Pulmonary artery endothelial cell (primary cell): ENCODE measurements around the gene SKOR2. TPM values are rescaled to one million over a fixed set of nuclear protein-coding genes. Genes with fewer than 3 reads are reported as not detected.
"Not testable (repeated sequence)": the region's sequence is repeated elsewhere in the genome, so short reads cannot be mapped to it uniquely, and the experiment has no call there.

Experiments used
- DNase-seq: peaks from one replicate; pipeline ENCODE4 v3.0.0-alpha.2; 2011; ENCODE audit warnings: low read depth, low spot score
- total RNA-seq: library from RNA; depleted of rRNA; stranded (reverse); fragments of >200 nt; gene quantifications from 2 replicates; pipeline ENCODE4 v1.2.3, GENCODE V29; 2014

SKOR2 gene
- total RNA-seq, 1 donor from 2014 or later, result not detected

DNA sequence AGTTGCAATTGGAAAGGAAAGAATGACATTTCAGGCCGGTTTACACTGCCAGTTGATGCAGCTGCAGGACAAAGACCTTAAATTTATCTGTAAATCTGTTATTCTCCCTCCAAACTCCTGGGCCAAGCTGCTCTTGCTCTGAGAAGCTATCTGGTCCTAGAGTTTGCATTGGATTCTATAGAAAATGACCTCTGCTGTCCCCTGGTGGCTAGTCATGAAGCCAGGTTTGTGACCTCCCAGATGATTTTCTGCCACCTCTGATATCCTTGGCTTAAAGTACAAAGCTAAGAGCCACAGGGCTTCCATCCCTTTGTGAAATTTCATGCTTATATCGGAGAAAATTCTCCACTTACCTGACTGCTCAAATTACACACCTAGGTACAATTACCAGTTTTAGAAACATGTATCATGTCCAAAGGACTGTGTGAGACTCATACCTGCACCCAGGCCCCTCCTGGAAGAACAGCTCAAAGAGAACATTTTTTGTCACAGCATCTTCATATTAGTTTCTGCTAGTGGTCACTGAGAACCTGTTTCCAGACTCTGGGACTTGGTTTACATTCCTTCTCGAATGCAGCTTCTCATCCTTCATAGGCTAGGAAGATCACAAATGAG lies 46.4 kb downstream of the SKOR2 start:
- DNase-seq, result no peak

DNA sequence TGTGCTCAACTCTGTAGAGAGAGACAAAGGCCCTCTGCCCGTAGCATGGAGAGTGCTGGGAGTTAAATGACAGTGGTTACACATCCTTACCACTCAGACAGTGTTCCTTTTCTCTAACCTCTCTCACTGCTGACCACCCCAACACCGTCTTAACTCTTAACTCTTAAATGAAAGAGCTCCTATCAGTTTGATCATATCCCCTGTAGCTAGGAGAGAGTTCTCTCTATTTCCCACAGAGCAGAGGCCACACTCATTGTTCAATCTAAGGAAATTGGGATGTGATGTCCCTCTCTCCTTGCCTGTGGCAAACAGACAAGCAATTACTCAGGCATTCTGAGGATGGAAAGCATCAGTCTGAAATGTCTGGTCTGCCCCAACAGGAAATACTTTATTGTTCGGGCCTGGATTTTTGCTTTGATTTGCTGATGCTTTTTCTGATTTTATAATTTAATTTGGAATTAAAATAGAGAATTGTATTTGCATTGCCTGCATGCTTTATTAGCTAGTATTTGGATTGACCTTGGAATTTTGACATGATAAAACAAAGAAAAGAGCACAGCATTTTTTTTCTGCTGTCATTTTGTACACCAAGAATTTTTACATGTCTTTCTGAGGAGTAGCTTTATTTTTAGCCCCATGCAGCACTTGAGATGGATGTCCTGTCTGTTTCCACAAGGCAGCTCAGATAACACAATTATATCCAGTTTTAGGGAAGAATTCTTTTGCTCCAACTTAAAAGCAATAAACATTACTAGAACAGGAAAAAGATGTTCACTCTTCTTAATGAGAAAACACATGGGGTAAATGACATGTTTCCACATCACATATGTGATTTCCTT lies 47.6 kb downstream of the SKOR2 start:
- no peak for DNase-seq

DNA sequence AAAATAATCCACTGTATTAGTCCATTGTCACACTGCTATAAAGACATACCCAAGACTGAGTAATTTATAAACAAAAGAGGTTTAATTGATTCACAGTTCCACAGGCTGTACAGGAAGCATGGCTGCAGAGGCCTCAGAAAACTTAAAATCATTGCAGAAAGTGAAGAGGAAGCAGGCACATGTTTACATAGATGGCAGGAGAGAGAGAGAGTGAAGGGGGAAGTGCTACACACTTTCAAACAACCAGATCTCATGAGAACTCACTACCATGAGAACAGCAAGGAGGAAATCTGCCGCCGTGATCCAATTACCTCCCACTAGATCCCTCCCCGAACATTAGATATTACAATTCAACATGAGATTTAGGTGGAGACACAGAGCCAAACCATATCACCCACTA lies 55.5 kb downstream of the SKOR2 start:
- not testable (repeated sequence) for DNase-seq

DNA sequence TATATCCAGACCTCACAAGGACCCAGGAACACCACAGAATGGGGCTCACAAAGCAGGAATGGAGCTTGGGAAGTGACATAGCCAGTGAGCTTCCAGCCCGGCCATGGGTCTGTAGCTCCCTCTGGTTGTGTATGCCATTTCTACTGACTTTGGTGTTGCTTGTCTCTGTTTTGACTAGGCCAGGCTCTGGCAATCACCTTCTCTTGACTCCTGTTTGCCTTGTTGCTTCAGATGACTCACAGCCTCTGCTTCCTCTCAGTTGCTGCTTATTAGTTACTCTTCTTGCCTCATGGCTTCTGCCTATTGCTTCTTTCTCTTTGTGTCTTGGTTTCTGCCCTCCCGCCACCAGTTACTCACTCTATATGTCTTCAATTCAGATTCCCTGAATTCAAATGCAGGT lies 59.5 kb downstream of the SKOR2 start:
- DNase-seq, result peak; percentile 29

DNA sequence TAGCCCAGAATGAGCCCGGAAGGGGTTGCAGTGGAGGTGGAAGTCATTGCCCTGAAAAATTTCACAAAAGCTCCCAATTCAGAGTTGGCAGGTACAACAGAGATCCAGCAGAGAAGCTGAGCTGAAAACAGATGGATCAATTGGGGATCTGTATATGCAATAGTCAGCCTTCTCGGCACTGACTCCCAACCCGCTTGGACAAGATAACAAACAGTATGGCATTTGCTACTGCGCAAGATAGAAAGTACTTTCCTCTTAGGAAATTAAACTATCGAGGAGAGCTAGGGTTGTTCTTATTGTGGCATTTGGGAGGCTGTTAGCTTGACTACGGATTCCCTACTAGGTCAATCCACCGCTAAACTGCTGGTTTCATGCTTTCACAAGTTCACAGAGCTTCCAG lies 63.7 kb downstream of the SKOR2 start:
- no peak for DNase-seq

DNA sequence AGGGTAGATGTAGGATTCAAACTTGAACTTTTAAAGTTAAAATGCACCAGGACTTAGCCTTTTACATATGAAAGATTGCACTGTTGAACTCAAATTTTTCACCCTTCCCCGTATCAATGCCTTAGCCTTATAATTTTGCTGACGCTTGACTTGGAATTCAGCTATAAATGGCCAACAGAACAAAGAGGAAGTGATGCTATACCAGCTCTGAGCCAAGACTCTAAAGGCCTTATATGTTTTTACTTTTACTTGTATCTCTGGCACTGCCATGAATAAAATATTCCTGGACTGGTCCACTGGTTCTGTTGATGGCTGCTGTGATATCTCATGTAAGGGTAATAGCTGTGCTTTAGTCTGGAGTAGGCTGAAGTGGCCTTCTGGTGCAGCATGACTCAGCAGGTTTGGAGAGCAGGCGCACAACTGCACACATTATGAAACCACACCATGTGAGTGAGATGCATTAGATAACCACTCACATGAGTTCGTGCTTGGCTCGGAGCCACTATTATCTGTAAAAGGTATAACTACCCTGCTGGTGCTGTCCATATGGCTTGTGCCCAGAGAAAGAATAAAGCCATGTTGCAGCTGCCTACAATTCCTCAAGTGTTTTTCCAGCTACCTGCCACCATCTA lies 66.9 kb downstream of the SKOR2 start:
- peak; percentile 30 for DNase-seq

DNA sequence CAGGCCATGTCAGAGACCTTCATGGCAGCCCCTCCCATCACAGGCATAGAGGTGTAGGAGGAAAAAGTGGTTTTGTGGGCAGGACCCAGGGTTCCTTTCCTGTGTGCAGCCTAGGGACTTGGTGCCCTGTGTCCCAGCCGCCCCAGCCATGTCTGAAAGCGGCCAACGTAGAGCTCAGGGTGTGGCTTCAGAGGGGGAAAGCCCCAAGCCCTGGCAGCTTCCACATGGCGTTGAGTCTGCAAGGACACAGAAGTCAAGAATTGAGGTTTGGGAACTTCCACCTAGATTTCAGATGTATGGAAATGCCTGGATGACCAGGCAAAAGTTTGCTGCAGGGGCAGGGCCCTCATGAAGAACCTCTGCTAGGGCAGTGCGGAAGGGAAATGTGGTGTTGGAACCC lies 69.3 kb downstream of the SKOR2 start:
- DNase-seq, result not testable (repeated sequence)

DNA sequence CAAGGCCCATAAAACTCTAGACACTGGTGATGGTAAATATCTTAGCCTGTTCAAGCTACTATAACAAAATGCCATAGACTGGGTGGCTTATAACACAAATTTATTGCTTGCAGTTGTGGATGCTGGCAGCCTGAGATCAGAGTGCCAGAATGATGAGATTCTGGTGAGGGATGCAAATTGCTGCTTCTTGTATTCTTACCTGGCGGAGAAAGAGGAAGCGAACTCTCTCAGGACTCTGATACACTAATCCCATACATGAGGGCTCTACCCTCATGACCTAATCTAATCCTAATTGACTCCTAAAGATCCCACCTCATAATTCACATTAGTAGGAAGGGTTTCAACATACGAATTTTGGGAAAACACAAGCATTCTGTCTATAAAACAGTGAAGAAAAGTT lies 70.7 kb downstream of the SKOR2 start:
- DNase-seq, result no peak

DNA sequence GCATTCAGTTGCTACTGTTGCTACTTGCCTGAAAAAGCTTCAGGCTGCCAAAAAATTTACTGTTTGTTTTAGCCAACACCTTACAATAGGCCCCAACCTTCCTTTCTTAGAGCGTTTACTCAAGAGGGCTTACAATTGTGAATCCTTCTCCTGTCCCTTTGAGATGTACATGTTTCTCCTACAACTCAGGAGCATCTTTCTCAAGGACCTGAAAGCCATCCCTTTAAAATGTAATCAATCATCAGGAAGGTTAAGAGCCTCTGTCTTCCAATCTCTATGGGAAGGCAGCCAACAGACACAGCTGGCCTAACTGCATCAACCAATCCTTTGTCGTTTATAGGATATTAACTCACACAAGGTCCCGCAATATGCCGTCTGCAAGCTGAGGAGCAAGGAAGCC lies 71.9 kb downstream of the SKOR2 start:
- DNase-seq, result no peak

DNA sequence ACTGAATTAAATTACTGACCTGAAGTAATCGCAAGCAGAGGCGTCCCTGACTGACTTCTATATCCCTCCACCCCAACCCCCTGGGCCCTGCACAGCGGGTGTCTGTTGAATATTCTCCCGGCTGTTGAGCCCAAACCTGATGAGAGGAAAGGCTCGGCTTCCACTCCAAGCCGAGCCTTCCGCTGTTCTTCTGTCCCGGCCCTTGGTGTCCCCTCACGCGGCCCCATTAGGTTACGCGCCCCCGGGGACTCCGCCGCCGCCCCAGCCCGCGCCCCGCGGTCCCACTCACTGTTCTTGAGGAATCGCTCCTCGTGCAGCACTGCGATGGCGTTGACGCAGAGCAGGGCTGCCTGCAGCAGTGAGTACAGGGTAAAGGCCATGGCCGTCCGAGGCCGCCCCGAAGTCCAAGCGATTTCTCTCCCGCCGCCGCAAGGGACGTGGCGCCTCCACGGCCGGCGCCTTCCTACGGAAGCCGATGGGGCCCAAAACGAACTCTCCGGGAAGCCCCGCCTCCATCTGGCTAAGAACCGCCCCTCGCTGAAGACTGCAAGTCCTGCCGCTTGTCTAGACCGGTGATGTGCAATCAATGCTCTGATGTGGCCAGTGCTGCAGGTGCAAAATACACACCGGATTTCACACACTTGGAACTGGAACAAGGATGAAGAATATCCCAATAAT lies 75.4 kb downstream of the SKOR2 start, which contains the start of gene IER3IP1:
Gene IER3IP1, minus strand, starts transcription at position 467 of the 678 bp plus-strand sequence. Its CDS starts 87 bp downstream, at position 380.
- DNase-seq, result peak; percentile 72

DNA sequence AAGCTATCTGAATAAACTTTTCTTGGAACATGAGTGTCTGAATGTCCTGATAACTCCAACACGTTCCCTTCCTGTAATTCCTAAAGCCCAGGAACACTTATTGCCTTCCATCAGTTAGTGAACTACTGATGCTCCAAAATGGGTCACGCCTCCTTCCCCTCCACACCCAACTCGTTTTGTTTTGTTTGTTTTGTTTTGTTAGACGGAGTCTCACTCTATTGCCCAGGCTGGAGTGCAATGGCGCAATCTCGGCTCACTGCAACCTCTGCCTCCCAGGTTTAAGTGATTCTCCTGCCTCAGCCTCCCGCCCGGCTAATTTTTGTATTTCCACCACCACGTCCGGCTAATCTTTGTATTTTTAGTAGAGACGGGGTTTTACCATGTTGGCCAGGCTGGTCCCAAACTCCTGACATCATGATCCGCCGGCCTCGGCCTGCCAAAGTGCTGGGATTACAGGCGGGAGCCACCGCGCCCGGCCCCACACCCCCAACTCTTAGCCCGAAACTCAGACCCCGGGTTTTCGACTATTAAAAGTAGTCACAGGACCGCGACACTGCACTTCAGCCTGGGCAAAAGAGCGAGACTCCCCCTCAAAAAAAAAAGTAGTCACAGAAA lies 76.1 kb downstream of the SKOR2 start:
- DNase-seq, result no peak

DNA sequence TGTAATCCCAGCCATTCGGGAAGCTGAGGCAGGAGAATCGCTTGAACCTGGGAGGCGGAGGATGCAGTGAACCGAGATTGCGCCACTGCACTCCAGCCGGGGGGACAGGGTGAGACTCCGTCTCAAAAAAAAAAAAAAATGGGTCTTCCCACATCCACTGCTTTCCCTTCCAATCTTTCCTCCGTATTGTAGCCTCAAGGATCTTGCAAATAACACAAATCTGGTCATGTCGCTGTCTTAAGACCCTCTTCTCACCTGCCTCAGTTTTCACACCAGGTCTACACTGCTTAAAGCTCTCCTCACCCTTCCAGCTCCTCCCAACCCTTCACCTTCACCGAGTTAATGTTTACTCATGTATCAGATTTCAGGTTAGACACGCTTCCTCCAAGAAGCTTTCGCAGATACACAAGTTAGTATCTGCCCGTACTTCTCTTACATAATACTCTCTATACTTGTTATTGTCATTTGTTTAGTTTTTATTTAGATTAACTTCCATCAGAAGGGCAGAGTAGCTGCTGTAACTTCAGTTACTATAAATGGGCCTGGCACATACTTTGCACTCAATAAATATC lies 76.8 kb downstream of the SKOR2 start:
- no peak for DNase-seq

DNA sequence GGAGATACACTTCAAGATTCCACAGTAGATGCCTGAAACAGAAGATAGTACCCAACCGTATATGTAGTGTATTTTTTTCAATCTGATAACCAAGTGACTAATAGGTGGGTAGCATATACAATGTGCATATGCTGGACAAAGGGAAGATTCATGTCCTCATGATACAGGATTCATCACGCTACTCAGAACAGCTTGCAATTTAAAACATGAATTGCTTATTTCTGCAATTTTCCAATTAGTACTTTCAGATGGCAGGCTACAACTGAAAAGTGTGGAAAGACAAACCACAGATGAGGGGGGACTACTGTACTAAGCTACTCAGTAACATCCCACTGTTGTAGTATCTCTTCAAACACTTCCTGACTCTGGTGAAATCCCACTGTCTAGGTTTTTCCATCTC lies 79.0 kb downstream of the SKOR2 start:
- DNase-seq, result no peak

DNA sequence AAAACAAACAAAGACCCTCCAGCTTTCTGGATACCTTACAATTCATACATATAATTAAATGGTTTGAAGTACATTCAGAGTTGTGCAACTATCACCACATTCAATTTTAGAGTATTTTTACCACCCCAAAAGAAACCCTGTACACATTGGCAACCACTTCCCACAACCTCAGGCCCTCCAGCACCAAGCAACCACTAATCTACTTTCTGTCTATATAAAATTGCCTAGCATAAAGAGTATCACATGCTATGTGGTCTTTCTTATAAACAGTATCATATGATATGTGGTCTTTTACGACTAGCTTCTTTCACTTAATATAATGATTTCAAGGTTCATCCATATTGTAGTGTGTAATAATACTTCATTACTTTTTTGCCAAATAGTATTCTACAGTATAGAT lies 82.5 kb downstream of the SKOR2 start:
- DNase-seq, result no peak

DNA sequence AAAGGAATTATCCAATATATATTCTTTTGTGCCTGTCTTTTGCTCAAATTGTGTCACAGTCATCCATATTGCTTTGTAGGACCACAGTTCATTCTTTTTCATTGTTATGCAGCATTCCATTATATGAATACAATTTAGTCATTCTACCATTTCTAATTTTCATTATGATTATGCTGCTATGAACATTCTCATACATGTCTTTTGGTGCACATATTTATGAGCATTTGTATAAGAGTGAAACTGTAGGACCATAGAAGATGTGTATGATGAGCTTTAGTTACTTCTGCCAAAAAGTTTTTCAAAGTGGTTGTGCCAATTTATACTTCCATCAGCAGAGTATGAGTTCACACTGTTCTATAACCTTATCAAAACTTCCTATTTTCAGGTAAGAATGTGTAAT lies 83.0 kb downstream of the SKOR2 start:
- no peak for DNase-seq

DNA sequence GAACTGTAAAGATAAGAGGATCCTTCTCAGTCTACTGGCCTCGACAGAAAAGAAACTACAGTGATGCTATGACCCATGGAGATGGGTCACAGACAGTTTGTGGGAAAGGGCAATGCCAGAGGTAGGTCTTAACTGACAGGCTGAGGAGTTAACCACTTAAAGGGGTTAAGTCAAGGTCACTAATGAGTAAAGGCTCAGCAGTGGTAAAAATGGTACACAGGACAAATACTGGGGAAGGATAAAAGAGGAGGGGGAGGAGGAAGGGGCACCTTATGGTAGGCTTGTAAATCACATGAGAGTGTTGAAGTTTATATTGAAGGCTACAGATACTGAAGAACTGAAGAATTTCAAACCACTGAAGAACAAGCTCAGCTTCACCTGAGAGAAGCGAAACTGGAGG lies 85.2 kb downstream of the SKOR2 start:
- no peak for DNase-seq

DNA sequence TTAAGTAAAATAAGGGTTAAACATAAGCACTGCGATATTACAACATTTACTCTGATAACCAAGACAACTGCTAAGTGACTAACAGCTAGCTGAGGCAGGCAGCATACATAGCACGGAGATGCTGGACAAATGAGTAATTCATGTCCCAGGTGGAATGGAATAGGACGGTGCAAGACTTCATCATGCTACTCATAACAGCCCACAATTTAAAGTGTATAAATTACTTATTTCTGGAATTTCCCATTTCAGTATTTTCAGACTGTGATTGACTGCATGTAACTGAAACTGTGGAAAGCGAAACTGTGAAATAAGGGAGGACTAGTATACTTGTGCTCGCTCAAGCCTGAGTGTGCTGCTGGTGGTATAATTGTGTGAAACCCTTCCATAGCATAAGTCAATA lies 88.2 kb downstream of the SKOR2 start:
- no peak for DNase-seq

DNA sequence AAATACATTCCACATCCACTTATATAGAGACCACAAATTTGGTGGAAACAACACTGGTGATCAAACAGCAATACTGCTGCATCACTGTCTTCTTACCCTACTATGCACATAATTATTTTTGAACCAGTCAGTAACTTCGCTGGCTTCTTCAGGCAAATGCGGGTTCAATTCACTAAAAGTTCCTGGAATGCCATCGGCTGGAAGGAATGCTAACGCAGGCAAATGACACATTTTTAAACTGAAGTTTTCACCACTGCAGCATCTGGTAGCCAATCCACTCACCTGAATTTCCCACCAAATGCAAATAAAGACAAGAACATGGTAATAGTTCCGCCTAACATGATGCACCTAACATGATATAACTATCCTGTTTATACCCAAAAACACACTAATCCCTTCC lies 91.2 kb downstream of the SKOR2 start:
- no peak for DNase-seq

DNA sequence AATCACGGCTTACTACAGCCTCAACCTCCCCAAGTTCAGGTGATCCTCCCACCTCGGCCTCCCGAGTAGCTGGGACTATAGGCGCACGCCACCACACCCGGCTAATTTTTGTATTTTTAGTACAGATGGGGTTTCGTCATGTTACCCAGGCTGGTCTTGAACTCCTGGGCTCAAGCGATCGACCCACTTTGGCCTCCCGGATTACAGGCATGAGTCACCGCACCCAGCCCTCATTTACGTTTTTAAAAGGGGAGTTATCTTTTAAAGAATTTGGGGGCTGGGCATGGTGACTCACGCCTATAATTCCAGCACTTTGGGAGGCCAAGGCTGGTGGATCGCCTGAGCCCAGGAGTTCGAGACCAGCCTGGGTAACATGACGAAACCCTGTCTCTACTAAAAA lies 93.1 kb downstream of the SKOR2 start:
- not testable (repeated sequence) for DNase-seq
